ENCODE measurements around the gene STAM. TPM values are rescaled to one million over a fixed set of nuclear protein-coding genes. Genes with fewer than 3 reads are reported as not detected.
A peak's percentile ranks its signal among the peaks of the same experiment; 100 is the strongest.

STAM gene
- total RNA-seq, 1 donor from 2014 or later = 25.1 TPM

DNA sequence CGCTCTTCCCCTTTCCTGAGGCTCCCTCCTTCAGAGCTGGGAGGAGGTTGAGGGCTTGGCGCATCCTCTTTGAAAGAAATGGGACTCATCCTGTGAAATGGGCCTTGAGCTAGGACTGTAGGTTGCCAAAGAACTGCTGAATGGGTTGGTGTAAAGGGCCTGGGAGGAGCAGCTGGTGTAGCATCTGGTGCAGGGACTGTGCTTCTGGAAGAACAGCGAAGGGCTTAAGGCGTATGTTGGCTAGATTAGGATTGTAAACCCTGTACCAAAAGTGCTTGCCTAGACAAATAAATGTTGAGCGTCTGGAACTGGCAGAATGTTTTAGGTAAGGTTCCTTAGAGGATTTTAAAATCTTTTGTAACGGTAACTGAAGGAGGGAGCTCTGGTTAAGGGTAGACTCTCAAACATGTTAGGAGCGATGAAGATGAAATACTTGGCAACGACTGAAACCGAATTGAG is 563 bp downstream of the STAM start:
- ATAC-seq = no peak
- intact Hi-C loops (cut with DNase I) = no loop called here

DNA sequence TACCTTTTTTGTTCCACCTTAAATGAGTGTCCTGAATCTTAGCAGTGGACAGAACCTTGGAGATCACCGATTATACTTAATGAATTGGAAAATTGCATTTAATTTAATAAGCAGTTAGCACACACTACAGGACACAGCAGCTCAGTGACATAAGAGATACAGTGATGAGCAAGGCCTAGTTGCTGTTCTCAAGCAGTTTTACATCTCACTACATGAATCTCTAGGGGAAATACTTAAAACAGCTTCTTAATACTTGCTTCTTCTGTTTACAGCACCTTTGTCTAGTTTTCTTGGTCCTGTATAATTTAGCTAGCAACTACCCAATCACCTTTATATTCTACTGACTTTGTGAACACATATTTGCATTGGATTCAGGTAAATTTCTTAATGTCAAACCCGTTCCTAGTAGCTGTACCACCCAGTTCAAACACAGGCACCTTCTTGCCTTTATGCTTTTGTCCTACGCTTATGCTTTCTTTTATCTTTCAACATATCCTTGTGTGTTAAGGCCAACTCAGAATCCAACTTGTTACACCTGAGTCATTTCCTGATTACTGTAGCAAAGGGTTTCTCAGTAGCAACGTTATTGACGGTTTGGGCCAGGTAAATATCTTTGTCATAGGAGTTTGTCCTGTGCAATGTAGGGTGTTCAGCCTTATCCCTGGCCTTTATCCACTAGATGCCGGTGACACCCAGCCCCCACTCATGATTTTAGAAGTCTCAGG is 1.8 kb downstream of the STAM start:
- no peak for DNase-seq (ENCODE audit: low spot score)
- ATAC-seq = no peak
- intact Hi-C loops (cut with DNase I) = no loop called here

More for the DNA sequence above, 563 bp downstream of the STAM start:
- no peak for DNase-seq (ENCODE audit: low spot score)

DNA sequence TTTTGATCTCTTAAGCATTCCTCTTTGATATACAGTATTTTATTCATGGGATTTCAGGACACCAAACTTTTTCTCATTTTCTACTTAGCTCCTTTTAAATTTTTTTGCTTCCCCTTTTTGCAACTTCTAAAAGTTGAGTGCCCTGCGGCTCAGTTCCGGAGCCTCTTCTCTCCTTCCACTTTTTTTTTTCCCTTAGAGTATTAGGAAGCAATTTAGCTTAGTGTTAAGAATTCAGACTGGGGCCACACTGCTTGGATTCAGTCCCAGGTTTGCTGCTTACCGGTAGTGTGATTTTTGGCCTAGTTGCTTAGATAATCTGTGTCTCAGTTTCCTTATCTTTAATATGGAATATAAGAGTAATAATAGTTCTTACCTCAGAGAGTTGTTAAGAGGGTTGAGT is 3.4 kb downstream of the STAM start:
- no peak for DNase-seq (ENCODE audit: low spot score)
- ATAC-seq = no peak
- intact Hi-C loops (cut with DNase I) = no loop called here

DNA sequence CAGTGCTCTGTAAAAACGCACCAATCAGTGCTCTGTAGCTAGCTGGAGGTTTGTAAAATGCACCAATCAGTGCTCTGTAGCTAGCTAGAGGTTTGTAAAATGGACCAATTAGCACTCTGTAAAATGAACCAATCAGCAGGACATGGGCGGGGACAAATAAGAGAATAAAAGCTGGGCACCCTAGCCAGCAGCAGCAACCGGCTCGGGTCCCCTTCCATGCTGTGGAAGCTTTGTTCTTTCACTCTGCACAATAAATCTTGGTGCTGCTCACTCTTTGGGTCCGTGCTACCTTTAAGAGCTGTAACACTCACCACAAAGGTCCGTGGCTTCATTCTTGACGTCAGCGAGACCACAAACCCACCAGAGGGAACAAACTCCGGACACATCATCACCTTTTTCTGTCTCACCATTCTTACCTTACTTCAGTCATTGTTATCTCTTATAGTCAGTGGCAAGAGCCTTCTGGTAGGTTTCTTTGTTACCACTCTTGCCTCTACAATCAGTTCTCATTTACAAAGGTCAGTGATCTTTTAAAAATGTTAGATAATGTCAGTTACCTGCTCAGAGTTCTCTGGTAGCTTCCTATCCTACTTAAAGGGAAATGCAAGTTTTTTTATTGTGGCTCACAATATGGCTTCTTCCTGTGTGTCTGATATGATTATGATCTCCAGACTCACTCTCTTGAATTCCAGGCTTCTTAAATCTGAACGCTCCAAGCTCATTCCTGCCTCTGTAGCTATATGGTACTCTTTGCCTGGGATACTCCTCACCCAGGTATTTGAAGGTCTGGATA is 4.5 kb downstream of the STAM start:
- DNase-seq (ENCODE audit: low spot score) (no peak), ATAC-seq (no peak)
- intact Hi-C loops (cut with DNase I) = no loop called here

DNA sequence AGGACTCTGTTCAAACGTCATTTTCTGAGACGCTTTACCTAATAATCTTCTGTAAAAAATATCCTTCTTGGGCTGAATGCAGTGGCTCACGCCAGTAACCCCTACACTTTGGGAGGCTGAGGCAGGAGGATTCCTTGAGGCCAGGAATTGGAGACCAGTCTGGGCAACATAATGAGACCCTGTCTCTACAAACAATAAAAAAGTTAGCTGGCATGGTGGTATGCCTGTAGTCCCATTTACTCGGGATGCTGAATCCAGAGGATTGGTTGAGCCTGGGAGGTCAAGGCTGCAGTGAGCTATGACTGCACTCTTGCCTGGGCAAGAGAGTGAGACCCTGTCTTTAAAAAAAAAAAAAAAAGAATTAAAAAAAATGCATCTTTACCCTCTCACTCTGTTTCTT is 5.1 kb downstream of the STAM start:
- no peak for DNase-seq (ENCODE audit: low spot score)
- intact Hi-C loops (cut with DNase I) = no loop called here
- ATAC-seq = no peak

DNA sequence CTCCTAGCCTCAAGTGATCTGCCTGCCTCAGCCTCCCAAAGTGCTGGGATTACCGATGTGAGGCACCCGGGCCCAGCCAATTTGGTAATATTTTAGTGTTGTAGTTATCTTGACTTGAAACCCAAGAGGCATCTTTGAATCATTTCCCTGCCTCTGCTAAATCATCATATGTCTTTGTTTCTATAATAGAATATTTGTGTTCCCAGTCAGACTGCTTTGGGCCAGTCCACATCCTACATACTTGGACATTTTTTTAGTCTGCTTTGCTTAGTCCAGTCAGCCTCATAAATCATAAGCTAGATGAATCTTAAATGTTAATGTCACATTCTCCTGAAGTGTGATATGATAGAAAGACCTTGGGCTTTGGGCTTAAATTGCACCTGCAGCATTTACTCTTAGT is 5.9 kb downstream of the STAM start:
- intact Hi-C loops (cut with DNase I) = no loop called here
- DNase-seq (ENCODE audit: low spot score) (no peak), ATAC-seq (no peak)

DNA sequence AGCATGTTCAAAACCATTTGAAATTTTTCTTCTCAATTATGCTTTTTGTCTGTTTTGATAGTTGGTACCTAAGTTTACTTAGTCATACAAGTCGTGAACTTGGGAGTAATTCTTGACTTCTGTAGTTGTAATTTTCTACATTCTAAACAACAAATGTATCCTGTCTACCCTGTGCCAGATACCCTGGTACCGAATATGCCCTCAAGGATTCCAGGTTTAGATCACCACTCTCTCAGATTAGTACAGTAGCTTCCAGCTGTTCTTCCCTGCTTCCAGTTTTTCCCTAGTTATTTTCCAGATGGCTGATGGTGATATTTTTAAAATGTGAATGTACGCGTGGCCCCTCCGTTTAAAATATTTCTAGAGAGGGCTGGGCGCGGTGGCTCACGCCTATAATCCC is 6.5 kb downstream of the STAM start:
- no peak for ATAC-seq
- intact Hi-C loops (cut with DNase I) = no loop called here
- no peak for DNase-seq (ENCODE audit: low spot score)

DNA sequence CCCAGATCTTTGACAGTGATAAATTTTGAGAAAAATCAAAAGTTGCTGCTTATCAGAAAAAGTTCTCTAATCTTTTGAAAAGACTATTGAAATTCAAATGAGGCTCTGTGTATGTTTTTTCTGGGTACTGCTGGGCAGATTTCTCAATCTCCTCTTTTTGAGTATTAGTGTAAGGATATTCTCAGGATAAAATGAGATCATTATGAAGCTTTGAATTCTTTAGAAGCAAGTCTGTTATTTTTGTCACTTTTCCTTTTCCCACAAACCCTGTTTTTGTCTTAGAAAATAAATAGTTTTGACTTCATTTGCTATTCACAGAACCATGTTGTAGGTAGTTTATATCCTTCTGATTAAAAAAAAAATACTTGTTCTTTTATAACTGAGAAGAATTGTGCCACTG is 7.9 kb downstream of the STAM start:
- DNase-seq (ENCODE audit: low spot score) = no peak
- intact Hi-C loops (cut with DNase I) = no loop called here
- no peak for ATAC-seq

DNA sequence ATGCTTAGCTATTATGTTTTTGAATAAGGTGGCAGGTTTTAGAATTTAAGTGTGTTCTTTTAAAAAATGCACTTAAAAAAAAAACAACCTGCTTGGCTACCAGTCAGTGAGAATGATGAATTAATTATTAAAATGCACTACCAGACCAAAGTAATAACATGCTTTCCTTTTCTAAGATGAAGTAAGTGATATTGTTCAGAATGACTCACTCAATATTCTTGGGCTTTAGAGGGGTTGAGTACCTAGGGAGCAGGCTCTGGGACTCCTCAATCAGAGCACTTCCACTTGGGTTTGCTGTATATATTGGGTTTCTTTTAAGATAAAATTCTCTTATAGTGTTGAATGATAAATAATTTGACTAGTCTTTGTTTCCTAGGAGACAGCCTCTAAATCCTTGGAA is 8.6 kb downstream of the STAM start:
- intact Hi-C loops (cut with DNase I) = no loop called here
- DNase-seq (ENCODE audit: low spot score) (no peak), ATAC-seq (no peak)

DNA sequence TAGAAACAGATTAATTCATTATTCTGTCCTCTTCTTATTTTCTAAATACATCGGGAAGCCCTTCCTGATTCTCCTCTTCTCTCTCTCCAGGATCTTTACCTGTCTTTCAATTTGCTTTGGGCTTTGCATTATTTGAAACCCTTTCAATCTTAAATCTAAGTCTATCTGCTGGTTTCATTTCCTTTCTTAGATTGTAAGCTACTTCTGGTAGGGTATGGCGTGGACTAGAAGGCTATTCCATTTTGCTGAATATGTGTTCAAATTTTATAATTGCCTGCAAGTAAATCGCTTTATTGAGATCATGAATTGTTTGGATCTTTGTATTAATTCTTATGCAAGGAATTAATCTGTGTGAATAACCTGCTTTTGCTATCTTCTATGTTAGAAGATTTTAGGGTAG is 11.1 kb downstream of the STAM start:
- ATAC-seq (no peak), DNase-seq (ENCODE audit: low spot score) (no peak)
- intact Hi-C loops (cut with DNase I) = no loop called here

DNA sequence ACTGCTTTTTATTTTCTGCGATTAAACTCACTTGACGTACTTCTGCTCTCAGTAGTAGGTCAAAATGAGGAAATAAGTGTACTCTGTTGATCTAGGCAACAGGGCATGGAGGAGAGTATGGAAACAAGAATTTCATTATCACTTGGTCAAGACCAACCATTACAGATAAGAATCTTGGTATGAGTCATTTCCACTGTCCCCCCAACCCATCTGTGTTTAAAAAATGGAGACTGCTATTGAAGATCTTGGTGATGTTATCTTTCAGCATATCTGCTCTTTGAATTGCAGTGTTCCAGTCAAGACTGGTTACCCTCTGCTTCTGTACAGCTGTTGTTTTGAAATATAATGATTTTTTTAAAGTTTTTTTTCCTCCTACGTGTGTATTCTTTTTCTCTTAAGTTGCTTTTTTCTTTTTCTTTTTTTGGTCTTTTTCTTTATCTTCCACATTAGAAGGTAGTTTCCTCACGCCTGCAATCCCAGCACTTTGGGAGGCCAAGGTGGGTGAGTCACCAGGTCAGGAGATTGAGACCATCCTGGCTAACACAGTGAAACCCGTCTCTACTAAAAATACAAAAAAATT is 11.7 kb downstream of the STAM start:
- peak; percentile 20 for ATAC-seq
- no peak for DNase-seq (ENCODE audit: low spot score)
- intact Hi-C loops (cut with DNase I) = no loop called here

DNA sequence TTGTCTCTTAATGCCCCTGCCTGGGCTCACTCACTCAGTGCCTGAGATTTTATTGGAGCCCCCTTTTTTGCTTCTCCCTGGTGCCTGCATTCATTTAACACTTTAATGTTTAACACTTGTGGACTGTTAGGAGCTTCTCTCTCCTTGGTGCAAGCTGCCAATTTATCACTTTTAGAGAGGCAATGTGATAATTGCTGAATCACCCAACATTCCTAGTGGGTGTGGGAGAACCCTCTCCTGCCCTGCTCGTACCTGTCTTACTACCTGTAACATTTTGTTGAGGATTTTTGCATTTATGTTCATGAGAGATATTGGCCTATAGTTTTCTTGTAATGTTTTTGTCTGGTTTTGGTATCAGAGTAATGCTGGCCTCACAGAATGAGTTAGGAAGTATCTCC is 13.2 kb downstream of the STAM start:
- no peak for DNase-seq (ENCODE audit: low spot score)
- ATAC-seq = no peak
- intact Hi-C loops (cut with DNase I) = no loop called here

DNA sequence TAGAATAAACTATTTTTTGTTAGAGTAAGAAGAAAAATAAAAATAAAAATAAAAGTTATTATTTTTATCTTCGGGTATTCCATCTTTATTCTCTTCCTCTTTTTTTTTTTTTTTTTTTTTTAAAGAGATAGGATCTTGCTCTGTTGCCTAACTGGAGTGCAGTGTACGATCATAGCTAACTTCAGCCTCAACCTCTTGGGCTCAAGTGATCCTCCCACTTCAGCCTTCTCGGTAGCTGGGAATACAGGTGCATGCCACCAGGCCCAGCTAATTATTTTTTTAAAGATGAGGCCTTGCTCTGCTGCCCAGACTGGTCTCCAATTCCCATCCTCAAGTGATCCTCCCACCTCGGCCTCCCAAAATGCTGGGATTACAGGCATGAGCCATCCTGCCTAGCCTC is 15.4 kb downstream of the STAM start:
- ATAC-seq (no peak), DNase-seq (ENCODE audit: low spot score) (no peak)
- intact Hi-C loops (cut with DNase I) = no loop called here

DNA sequence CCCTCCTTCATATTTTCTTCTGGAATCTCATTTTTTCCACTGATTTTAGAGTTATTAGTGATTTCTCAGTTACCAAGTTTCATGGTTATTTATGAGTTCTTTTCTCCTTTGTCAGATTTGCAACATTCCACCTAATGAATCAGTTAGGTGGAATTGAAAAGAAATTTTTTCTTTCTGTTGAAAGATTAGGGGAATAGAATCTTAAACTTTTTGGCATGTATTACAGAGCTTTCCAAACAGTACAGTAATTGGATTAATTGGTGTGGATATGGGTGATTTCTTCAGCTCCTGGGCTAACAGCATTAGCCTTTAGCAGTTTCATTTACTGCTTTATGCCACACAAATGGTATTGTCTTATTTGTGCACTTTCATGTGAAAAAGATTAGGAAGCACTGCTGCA is 17.0 kb downstream of the STAM start:
- intact Hi-C loops (cut with DNase I) = no loop called here
- no peak for ATAC-seq
- no peak for DNase-seq (ENCODE audit: low spot score)

DNA sequence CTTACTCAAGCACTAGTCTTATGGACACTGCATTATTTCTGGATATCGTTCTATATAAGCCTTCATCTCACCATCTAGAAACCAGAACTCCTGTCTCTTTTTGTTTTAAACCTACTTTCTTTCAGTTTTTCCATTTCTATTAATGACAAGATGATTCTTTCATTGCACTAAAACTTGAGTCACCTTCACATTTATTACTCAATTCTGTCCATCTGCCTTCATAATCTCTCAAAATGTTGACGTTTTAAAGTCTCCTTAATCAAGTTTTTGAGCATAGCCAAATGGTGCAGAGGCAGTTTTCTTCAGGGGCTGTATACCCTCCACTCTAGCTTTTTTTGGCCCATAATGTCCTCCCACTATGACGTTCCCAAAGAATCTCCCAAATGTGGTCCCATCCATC is 17.6 kb downstream of the STAM start:
- DNase-seq (ENCODE audit: low spot score) = no peak
- no peak for ATAC-seq
- intact Hi-C loops (cut with DNase I) = no loop called here

DNA sequence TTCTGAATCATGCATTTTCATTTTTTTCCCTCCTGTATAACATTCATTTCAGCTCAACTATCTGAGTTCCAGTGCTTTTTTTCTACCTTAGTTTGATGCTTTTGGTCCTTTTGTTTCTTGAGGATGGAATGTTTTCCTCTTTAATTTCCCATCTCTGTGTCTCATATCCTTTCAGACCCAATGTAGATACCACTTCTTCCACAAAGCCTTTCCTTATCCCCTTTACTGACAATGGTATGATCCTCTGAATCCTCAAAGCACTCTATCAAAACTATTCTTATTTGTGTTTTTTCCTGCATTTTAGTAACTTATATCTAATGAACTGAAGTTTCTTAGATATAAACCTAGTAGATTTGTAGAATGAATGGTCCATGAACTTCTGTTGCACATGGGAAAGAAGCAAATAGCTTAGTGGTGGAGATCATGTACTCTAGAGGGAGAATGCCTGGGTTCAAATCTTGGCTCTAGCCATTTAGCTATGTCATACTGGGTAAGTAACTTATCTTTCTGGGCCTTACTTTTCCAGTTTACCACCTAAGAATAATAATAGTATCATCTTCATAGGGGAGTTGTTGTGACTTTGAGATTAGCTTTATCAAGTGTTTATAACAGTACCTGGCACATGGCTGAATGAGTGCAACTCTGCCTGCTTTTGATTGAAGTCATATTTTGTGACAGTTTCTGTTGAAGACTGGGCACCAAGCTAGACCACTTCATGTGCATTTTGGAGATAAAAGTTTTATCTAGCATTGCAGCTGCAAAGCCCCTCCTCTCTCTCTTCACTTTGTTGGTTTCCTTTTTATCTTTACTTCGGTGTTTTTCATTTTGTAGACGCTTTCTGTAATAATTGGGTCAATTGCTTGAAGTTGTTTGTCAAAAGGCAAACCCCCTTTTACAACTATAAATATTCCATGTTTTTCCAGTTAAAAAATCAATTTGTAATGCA is 18.5 kb downstream of the STAM start:
- no peak for DNase-seq (ENCODE audit: low spot score)
- intact Hi-C loops (cut with DNase I) = no loop called here
- ATAC-seq = no peak

DNA sequence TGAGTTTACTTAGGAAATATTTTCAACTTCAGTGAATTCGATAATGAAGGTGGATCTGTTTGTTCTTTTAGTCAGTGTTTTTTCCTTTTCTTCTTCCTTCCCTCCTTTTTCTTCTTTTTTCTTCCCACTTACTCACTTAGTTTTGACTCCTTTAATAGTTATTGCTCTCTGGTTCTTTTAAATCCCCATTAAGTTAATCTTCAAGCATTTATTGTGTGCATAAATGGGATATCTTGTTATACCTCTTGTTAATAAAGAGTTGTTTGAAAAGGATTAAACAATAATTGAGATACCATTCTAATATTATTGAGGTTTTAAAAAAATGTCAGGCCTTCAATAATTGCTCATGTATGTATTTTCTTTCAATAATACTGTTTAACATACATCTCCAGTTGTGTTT is 19.5 kb downstream of the STAM start:
- no peak for ATAC-seq
- intact Hi-C loops (cut with DNase I) = no loop called here
- no peak for DNase-seq (ENCODE audit: low spot score)

DNA sequence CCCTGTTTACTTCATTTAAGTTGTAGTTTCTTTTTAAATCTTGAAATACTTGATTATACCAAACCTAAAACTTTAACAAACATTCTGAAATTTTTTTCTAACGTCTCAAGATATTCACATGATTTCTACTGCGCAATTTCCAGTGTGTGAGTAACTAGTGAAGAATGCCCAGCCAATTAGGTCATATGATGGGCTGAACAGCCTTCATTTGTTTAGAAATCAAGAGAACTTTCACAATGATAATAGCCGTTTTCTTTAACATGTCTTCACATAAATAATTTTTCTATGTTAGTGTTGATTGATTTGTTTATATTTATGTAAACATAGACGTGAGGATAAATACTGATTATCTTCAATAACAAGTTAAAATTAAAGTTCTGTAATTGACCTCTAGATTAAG is 21.8 kb downstream of the STAM start:
- intact Hi-C loops (cut with DNase I) = no loop called here
- no peak for DNase-seq (ENCODE audit: low spot score)
- ATAC-seq = peak; percentile 97

DNA sequence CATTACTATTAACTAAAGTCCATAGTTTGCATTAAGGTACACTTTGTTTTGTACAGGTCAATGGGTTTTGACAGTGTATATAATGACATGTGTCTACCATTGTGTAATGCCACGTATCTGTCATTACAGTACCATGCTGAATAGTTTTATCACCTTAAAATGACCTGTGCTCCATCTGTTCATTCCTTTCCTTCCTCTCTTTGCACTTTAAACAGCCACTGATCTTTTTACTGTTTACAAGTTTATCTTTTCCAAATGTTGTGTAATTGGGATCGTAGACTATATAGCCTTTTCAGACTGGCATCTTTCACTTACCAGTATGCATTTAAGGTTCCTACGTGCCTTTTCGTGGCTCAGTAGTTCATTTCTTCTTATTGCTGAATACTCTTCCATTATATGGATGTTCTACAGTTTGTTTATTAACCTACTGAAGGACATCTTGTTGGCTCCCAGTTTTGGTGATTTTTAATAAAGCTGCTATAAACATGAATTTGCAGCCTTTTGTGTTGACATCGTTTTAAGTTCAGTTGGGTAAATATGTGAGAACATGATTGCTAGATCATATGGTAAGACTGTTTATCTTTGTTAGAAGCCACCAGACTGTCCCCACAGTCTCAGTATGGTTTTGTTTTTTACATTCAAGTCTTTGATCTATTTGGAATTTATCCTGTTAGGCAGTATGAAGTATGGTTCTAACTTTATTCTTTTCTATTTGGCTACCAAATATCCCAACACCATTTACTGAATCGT is 24.7 kb downstream of the STAM start:
- no peak for ATAC-seq
- intact Hi-C loops (cut with DNase I) = no loop called here
- no peak for DNase-seq (ENCODE audit: low spot score)
